ENCODE results near the gene AK1.
"Not testable (repeated sequence)": the region's sequence is repeated elsewhere in the genome, so short reads cannot be mapped to it uniquely, and the experiment has no call there.

Gene AK1

DNA sequence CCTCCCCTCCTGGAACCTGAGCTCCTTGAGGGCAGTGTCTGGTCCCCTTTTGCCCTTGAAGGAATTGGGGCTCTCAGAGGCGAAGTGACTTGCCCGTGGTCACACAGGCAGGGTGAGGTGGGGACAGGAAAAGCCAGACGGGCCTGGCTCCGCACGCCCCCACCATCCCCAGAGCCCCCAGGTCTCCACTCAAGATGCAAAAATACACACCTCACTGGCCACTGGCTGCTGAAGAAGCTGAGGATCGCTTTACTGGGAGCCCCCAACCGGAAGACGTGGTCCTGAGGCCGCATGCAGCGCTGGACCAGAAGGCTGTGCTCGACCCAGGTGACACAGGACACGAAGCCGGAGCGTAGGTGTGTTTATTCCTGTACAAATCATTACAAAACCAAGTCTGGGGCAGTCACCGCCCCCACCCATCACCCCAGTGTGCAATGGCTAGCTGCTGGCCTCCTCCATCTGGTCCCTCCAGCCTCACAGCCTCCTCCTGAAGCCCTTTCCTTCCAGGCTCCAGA lies 7.6 kb upstream of the AK1 start:
- no peak for DNase-seq (ENCODE audit: low read depth in 2 of 2)

DNA sequence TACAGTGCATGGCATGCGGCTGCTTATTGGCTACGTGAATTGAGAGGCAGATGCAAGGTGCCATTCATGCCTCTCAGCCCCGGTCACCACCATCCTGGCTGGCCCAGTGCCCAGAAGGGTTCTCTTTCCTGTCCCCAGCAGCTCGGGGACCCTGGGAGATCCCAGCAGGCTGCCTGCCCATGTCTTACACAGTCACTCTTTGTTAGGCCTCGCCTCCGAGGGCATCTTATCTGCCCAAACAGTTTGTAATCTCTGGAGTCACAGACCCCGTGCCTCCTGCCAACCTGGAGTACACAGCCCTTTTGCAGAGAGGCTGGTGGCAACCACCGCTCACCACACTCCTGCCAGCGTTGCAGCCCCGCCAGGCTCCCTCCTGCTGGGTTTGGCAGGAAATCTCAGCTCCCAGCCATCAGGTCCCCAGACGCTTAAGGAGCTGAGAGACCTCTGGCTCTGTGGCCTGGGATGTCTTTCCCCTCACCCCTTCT lies 7.0 kb upstream of the AK1 start:
- DNase-seq (ENCODE audit: low read depth in 2 of 2) = no peak

DNA sequence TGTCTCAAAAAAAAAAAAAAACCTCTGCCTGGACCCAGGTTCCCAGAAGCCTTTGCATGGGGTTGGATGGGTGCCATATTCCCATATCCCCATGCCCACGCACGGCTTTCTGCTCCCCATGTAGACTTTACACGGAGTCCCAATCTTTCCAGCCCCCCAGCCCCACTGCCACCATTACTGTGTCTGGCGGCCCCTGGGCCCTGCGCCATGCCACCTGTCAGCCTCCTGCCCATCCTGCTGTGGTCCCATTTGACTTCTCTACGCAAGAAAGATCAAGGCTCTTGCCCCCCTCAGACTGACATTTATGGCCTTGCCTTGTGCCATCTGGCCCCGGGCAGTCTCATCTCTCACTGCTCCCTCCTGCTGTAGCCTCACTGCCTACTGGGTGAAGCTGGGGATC lies 6.5 kb upstream of the AK1 start:
- DNase-seq (ENCODE audit: low read depth in 2 of 2) = no peak

DNA sequence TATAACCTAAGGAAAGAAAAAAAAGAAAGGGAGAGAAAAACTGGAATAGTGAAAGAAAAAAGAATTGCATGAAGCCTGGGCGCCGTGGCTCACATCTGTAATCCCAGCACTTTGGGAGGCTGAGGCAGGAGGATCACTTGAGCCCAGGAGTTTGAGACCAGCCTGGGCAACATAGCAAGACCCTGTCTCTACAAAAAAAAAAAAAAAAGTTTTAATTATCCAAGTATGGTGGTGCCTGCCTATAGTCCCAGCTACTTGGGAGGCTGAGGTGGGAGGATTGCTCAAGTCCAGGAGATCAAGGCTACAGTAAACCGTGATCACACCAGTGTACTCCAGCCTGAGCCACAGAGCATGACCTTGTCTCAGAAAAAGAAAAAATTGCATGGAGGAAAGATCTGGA lies 4.2 kb upstream of the AK1 start:
- DNase-seq (ENCODE audit: low read depth in 2 of 2) = not testable (repeated sequence)

- DNase-seq (ENCODE audit: low read depth in 2 of 2) = no peak
Measured at GRCh38 chr9:127880143-127880542, 2.7 kb upstream of the AK1 start.

GRCh38 chr9:127878652-127879390 lies 1.3 kb upstream of the AK1 start:
- DNase-seq (ENCODE audit: low read depth in 2 of 2) = no peak

- no peak for DNase-seq (ENCODE audit: low read depth in 2 of 2)
Measured at GRCh38 chr9:127878001-127878651, 651 bp upstream of the AK1 start.

DNA sequence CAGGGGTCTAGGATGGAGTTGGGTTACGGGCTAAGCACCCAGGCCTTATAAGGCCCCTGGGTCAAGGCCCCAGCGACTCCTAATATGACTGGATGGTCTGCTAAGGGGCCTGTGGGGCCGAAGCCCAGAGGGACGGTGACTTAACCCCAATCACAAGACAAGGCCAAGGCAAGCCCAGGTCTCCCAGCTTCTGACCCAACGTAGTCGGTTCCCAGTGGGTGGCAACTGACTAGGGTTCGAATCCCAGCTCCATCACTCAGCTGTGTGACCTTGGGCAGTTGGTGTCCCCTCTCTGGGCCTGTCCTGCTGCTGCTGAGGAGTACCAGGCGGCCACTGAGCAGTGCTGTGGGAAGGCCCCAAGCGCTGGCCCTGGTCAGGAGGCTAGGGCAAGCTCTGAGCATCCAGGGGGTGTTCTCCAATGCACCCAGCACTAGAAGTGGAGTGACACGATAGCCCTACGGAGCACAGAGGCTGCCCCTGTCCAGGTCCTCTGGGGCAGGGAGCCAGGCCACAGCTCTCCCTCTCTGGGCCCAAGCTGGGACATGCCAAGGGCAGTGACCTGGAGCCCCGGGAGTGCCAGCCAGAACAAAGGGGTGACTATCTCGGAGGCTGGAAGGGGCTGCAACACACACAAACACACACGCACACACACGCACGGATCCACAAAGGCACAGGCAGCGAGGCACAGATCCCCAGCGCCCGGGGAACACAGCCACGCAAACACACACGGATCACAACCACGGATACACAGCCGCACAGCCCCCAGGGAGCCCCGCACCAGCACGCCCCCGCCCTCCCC lies 512 bp downstream of the AK1 start:
- no peak for DNase-seq (ENCODE audit: low read depth in 2 of 2)

DNA sequence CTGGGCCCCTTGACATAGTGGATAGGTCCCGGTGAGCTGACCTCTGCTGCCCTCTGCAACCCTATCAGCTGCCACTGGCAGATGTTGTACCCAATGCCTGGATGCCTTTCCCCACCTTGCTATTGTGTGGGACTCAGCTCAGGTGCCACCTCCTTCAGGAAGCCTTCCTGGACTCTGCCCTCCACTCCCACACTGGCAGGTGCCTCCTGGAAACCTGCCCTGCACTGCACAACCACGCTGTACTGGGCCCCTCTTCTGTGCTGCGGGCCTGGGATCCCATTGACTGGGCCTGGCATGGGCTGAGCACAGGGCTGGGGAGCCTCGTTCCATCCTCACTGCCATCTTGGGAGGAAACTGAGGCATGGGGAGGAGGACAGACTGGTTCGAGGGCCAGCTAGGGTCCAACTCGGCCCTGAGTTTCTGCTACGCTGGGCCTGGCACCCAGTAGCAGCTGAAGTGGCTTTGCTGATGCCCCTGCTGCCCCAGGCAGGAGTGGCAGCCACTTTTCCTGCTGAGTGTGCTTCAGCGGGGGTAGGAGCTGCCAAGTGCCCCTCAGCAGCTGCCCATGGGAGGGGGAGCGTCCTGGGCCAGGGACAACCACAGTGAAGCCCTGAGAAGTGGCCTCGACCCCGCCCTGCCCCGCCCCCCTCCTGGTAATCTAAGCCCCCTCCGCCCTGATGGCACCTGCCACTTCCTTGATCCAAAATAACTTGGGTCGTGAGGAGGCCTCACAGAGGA lies 1.3 kb downstream of the AK1 start:
- no peak for DNase-seq (ENCODE audit: low read depth in 2 of 2)

GRCh38 chr9:127875306-127875966 lies 2.0 kb downstream of the AK1 start:
- DNase-seq (ENCODE audit: low read depth in 2 of 2) = no peak

DNA sequence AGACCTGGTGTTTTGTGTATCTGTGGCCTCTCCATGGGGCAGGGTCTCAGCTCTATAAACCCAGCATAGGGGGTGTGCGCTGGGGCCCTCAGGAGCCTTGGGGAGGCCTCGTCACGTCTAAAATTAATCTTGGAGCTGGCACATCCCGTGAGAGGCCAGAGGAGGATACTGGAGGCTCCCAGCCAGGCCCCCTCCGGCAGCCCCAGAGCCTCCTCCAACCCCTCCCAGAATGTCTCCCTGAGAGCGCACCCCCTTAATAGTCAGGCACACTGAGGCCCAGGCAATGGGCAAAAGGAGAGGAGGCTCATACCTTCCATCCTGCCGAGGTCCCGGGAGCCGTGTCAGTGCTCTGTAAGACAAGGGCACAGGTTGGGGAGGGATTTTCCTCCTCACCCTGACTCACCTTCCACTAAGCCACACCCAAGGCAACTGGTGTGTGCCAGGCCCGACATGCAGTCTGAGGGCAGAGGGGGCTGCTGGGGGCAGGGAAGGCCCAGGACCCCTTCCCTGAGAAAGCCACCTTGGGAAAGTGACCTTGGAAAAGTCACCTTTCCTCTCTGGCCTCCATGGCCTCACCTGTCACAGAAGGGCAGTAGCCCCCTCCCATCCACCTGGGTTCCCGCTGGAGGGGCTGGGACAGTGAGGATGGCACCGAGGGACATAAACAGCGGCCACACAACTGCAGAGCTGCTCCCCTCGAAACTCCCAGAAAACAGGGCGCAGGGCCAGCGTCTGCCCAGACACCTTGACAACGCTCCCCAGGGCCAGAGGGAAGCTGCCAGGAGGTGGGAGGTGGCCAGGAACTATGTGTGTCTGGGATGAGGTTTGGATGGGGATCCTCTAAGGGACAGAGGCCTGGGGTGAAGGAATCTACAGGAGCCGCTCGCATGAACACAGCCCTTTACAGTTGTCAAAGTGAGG lies 2.9 kb downstream of the AK1 start:
- no peak for DNase-seq (ENCODE audit: low read depth in 2 of 2)

GRCh38 chr9:127873886-127874285 lies 3.6 kb downstream of the AK1 start:
- DNase-seq (ENCODE audit: low read depth in 2 of 2) = no peak

DNA sequence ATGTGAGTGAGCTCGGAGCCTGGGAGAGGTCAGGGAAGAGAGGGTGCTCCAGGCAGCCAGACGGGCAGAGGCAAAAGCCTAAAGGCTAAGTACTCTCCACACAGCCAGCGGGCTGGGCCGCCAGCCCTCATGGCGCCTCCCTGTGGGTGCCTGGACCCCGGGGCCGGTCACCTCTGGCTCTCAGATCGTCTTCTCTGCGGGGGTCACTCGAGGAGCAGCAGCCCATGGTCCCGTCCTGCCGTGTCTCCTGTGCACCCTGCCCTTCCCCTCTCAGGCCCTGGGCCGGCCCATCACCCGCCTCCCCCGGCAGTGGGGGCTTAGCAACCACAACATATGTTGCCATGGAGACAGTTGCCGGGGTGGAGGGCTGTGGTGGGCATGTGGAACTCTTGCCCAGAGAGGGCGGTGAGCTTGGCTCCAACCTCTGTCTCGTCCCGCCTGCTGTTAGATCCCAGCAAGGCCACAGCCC lies 4.2 kb downstream of the AK1 start:
- DNase-seq (ENCODE audit: low read depth in 2 of 2) = no peak

DNA sequence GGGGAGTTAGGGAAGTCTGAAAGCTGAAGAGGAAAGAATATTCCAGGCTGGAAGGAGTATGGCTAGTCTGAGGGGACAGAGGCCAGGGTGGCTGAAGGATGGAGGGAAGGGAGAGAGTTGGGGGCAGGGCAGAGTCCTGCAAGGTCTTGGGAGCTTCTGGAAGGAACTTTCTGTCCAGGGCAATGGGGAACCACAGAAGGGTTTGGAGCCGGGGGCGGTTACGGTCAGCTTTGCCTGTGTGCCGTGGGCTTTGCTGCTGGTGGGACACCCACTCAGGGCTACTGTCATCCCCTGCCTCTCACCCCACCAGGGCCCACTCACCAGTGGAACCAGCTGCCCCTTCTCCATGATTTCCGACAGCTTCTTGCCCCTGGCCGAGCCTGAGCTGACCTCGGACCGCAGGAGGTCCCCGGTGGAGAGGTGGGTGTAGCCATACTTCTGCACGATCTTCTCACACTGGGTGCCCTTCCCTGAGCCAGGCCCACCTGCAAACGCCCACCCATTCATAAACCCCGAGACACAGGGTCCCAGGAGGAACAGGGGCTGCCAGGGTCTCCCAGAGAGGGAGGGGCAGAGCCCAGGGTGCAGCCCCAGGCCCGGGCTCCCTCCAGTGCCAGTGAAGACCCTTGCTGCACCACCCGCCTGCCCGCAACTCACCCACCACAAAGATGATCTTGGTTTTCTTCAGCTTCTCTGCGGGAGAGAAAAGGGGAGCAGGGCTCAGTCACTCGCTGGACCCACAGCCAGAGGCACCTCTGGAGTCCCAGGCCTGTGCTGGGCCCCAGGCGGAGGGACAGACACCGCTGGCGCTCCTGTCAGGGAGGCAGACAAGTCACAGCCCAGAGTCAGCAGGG lies 4.9 kb downstream of the AK1 start:
- DNase-seq (ENCODE audit: low read depth in 2 of 2) = no peak

DNA sequence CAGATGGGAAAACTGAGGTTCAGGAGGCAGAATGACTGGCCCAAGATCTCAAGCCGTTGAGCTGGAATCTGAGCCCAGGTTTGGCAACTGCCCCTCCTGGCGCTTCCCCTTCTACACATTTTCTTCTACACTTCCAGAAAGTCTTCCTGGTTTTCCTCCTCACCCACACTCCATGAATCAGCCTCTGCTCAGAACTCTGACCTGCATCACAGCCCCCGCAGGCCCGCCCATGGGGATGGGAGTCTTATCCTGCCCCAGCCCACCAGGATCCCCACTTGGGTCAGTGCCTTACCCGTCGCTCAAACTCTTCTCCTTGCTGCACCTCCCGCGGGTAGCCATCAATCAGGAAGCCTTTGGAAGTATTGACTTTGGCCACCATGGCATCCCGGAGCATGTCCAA lies 5.9 kb downstream of the AK1 start:
- no peak for DNase-seq (ENCODE audit: low read depth in 2 of 2)

DNA sequence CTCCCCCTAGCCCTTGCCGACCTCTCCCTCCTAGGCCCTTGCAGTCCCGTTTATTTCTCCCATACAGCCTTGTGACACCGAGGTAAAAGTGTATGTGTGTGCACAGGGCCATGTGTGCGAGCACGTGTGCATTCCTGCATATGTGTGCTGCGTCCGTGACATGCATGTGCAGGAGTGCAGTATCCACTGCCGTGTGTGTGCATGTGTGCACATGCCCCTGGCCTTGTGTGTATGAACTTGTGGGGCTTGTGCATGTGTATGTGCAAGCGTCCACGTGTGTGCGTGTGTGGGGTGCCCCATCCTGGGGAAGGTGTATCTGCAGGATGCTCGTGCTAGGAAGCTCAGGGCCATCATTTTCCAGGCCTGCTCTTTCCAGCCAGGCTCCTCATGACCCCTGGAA lies 6.6 kb downstream of the AK1 start:
- DNase-seq (ENCODE audit: low read depth in 2 of 2) = no peak

GRCh38 chr9:127870153-127870491 lies 7.4 kb downstream of the AK1 start:
- not testable (repeated sequence) for DNase-seq (ENCODE audit: low read depth in 2 of 2)

DNA sequence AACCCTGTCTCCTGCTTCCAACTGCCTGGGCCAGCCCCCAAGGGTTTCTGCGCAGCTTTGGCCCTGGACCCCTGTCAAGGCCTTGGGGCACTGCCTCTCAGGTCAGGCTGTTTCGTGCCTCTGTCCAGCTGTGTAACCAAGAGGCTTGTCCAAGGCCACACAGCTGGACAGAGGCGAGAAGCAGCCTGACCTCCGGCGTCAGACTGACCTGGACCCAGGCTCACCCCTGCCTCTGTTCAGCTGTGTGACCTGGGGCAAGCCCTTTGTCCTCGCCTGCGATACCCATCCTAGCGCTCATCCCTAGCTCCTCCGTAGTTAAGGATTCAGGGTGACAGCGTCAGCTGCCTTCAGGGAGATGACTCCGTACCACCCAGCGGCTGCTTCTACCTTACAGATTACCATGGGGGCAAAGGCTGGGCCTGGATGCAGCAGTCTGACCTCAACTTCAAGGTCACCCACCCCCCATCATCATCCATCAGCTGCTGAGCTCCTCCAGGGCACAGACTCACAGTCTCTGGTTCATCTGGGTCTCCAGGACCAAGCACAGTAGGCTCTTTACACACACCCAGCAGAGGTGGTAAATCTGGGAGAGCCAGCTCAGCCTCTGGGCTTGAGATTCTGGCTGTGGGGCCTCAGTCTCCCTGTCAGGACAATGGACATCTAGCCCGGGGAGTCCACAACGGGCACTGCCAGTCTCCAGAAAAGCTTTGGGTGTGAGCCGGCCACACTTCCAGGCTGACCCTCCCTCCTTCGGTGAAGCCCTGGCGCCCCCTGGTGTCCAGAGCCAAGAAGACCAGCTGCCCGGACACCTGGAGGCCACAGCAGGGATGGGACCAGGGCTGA lies 7.9 kb downstream of the AK1 start:
- DNase-seq (ENCODE audit: low read depth in 2 of 2) = peak; percentile 78 to 81
